Endothelial cell of hepatic sinusoid (primary cell): ENCODE data around the gene TPSB2.
"Not testable (repeated sequence)": the region's sequence is repeated elsewhere in the genome, so short reads cannot be mapped to it uniquely, and the experiment has no call there.

ENCODE experiments used
- in situ Hi-C: cut with HindIII; loops from 2 replicates; pipeline ENCODE4 v1.10.0; 2017; ENCODE audit warnings: low sequenced_read_pairs

The TPSB2 gene

GRCh38 chr16:1188432-1189189, 41.4 kb downstream of the TPSB2 start:
- in situ Hi-C loops = no loop called here

- in situ Hi-C loops = not testable (repeated sequence)
These were observed 44.4 kb downstream of the TPSB2 start for GRCh38 chr16:1185460-1186207.

- in situ Hi-C loops = no loop called here
These were observed 45.0 kb downstream of the TPSB2 start for GRCh38 chr16:1184980-1185379.

GRCh38 chr16:1184156-1184868, 45.7 kb downstream of the TPSB2 start:
- in situ Hi-C loops = no loop called here

DNA sequence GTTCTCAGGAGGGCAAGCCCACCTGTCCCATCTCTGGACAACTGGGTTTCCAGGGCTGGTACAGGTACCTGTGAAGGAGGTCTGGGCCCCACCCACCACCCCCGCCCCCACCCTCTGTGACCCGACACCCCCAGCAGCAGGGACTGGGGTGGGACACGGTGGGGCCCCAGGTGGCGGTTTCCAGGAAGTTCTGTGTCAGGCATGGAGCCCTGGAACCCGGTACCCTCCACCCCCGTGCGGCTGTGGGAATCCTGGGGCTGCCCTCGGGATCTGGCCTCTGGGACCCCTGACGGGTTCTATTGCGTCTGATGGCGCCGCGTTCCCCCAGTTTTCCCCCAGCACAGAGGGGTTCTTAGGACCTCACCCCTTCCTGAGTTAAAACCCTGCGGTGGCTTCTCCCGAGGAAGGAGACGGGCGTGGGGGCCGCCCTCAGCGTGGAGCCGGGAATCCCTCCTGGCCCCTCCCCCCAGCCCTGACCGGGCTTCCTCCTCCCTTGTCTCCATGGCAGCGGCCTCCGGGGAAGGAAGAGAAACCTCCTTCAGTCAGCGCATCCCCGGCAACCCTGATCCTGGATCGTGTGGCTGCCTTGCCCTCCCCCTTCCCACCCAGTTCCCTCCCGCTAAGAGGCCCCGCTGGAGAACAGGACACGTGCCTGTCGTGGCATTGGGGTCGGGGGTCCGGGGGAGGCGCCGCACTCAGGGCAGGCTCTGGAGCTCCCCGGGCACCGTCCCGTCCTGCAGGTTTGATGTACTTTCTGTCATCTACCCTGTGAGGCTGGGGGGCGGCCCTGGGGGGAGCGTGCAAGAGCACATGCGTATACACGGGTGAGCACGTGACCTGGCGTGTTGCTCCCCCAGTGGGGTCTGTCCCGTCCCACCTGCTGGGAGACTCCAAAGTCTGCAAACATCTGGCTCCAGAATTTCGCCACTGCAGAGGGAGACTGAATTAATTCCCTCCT, 46.8 kb downstream of the TPSB2 start:
- in situ Hi-C loops = no loop called here

- in situ Hi-C loops = no loop called here
These were observed 47.7 kb downstream of the TPSB2 start for GRCh38 chr16:1182316-1182671.

GRCh38 chr16:1181404-1182315, 48.3 kb downstream of the TPSB2 start:
- in situ Hi-C loops = no loop called here

DNA sequence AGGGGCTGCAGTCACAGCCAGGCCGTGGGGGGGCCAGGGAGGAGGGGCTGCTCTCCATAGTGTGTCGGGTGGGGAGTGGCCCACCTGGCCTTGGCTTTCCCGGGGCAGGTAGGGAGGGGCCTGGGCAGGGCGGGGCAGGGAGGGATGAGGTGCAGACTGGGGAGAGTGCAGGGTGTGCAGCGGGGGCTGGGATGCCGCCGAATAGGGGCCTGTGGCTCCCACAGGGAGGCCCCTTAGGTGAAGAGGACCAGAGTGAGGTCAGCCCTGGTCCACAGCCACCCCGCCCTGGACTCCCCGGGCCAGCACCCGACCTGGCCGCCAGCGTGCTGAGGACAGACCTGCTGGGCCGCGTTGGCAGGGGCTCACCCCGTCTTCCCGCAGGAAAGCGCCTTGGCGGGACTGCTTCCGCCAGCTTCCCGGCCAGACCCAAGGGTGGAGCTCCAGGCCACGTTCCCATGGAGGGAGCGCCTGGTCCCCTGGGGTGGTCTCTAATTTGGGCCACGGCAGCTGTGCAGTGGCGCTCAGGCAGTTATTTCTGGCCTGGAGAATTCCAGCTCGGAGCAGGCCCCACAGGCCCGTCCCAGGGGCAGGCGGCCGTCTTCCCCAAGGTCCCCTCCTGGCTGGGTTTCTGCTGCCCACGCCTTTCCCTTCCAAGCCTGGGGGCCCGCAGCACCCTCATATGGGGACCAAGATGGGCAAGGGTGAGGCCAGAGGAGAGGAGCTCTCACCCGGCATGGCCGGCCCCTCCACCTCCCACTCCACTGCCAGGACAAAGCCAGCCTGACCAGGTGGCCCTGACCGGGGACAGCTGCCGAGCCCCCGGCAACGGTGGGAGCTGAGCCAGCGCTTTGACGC, 49.2 kb downstream of the TPSB2 start:
- in situ Hi-C loops = no loop called here
